ENCODE results near the gene BMP8A. TPM values are rescaled to one million over a fixed set of nuclear protein-coding genes. Genes with fewer than 3 reads are reported as not detected.

Gene BMP8A
- total and polyA plus RNA-seq, 9 donors = 0.14 to 1.1 (median 0.40) TPM

GRCh38 chr1:39569034-39569433, 77.6 kb downstream of the BMP8A start:
- no peak for DNase-seq
- Histone ChIP-seq H3K27ac (ENCODE audit: low read length) (no peak overlapping the region), H3K36me3 (ENCODE audit: control insufficient read depth, insufficient read depth, low read length) (peaks cover 87% of the 10 kb centered on the region), H3K9me3 (replicated peaks; ENCODE audit: control insufficient read depth, low read depth, low read length) (no peaks in the 10 kb centered on the region), H3K27me3 (ENCODE audit: control insufficient read depth, insufficient read depth, low read length) (no peaks in the 10 kb centered on the region), H3K4me1 (ENCODE audit: control insufficient read depth, insufficient read depth, low read length) (peaks cover 9% of the 10 kb centered on the region), H3K4me3 (ENCODE audit: low read length) (no peak overlapping the region)
- 100% methylated on average over 2 of the region's 4 CpGs for WGBS (ENCODE audit: insufficient coverage)

- 94% methylated on average over 11 of the region's 11 CpGs for WGBS (ENCODE audit: insufficient coverage)
- DNase-seq = no peak
- H3K4me3 ChIP-seq (ENCODE audit: low read length) = no peak overlapping the region
- no peaks in the 10 kb centered on the region for H3K27me3 ChIP-seq (ENCODE audit: control insufficient read depth, insufficient read depth, low read length)
- no peaks in the 10 kb centered on the region for H3K9me3 ChIP-seq (replicated peaks; ENCODE audit: control insufficient read depth, low read depth, low read length)
- peaks cover 87% of the 10 kb centered on the region for H3K36me3 ChIP-seq (ENCODE audit: control insufficient read depth, insufficient read depth, low read length)
- no peak overlapping the region for H3K27ac ChIP-seq (ENCODE audit: low read length)
- peaks cover 23% of the 10 kb centered on the region for H3K4me1 ChIP-seq (ENCODE audit: control insufficient read depth, insufficient read depth, low read length)
Observed at GRCh38 chr1:39570477-39571177, 79.2 kb downstream of the BMP8A start.

GRCh38 chr1:39571178-39571483, 79.7 kb downstream of the BMP8A start:
- Histone ChIP-seq H3K27ac (ENCODE audit: low read length) (no peak overlapping the region), H3K36me3 (ENCODE audit: control insufficient read depth, insufficient read depth, low read length) (peaks cover 83% of the 10 kb centered on the region), H3K27me3 (ENCODE audit: control insufficient read depth, insufficient read depth, low read length) (no peaks in the 10 kb centered on the region), H3K9me3 (replicated peaks; ENCODE audit: control insufficient read depth, low read depth, low read length) (no peaks in the 10 kb centered on the region), H3K4me3 (ENCODE audit: low read length) (no peak overlapping the region), H3K4me1 (ENCODE audit: control insufficient read depth, insufficient read depth, low read length) (peaks cover 23% of the 10 kb centered on the region)
- 93% methylated on average over 9 of the region's 9 CpGs for WGBS (ENCODE audit: insufficient coverage)
- DNase-seq = no peak

GRCh38 chr1:39572379-39573096, 81.1 kb downstream of the BMP8A start:
- Histone ChIP-seq H3K4me1 (ENCODE audit: control insufficient read depth, insufficient read depth, low read length) (peaks cover 23% of the 10 kb centered on the region), H3K4me3 (ENCODE audit: low read length) (no peak overlapping the region), H3K36me3 (ENCODE audit: control insufficient read depth, insufficient read depth, low read length) (peaks cover 69% of the 10 kb centered on the region), H3K27me3 (ENCODE audit: control insufficient read depth, insufficient read depth, low read length) (no peaks in the 10 kb centered on the region), H3K27ac (ENCODE audit: low read length) (no peak overlapping the region), H3K9me3 (replicated peaks; ENCODE audit: control insufficient read depth, low read depth, low read length) (no peaks in the 10 kb centered on the region)
- no CpG with 5 or more reads among the region's 5 CpGs for WGBS (ENCODE audit: insufficient coverage)
- DNase-seq = no peak

- WGBS (ENCODE audit: insufficient coverage) = 80% methylated on average over 1 of the region's 1 CpG
- Histone ChIP-seq H3K27me3 (ENCODE audit: control insufficient read depth, insufficient read depth, low read length) (no peaks in the 10 kb centered on the region), H3K4me1 (ENCODE audit: control insufficient read depth, insufficient read depth, low read length) (peaks cover 23% of the 10 kb centered on the region), H3K4me3 (ENCODE audit: low read length) (no peak overlapping the region), H3K9me3 (replicated peaks; ENCODE audit: control insufficient read depth, low read depth, low read length) (no peaks in the 10 kb centered on the region), H3K36me3 (ENCODE audit: control insufficient read depth, insufficient read depth, low read length) (peaks cover 65% of the 10 kb centered on the region), H3K27ac (ENCODE audit: low read length) (no peak overlapping the region)
- no peak for DNase-seq
Observed at GRCh38 chr1:39573097-39573465, 81.6 kb downstream of the BMP8A start.

- peaks cover 56% of the 10 kb centered on the region for H3K36me3 ChIP-seq (ENCODE audit: control insufficient read depth, insufficient read depth, low read length)
- no peaks in the 10 kb centered on the region for H3K9me3 ChIP-seq (replicated peaks; ENCODE audit: control insufficient read depth, low read depth, low read length)
- WGBS (ENCODE audit: insufficient coverage) = 14% methylated on average over 2 of the region's 12 CpGs
- H3K27ac ChIP-seq (ENCODE audit: low read length) = peak overlapping the region; percentile 76
- peaks cover 23% of the 10 kb centered on the region for H3K4me1 ChIP-seq (ENCODE audit: control insufficient read depth, insufficient read depth, low read length)
- DNase-seq = peak; percentile 56
- no peaks in the 10 kb centered on the region for H3K27me3 ChIP-seq (ENCODE audit: control insufficient read depth, insufficient read depth, low read length)
- peak overlapping the region; percentile 90 for H3K4me3 ChIP-seq (ENCODE audit: low read length)
Observed at GRCh38 chr1:39573736-39574624, 82.5 kb downstream of the BMP8A start.

- peak overlapping the region; percentile 90 for H3K4me3 ChIP-seq (ENCODE audit: low read length)
- H3K27ac ChIP-seq (ENCODE audit: low read length) = peak overlapping the region; percentile 76
- DNase-seq = peak; percentile 50
- no peaks in the 10 kb centered on the region for H3K9me3 ChIP-seq (replicated peaks; ENCODE audit: control insufficient read depth, low read depth, low read length)
- no peaks in the 10 kb centered on the region for H3K27me3 ChIP-seq (ENCODE audit: control insufficient read depth, insufficient read depth, low read length)
- H3K4me1 ChIP-seq (ENCODE audit: control insufficient read depth, insufficient read depth, low read length) = peaks cover 23% of the 10 kb centered on the region
- WGBS (ENCODE audit: insufficient coverage) = 19% methylated on average over 2 of the region's 5 CpGs
- peaks cover 49% of the 10 kb centered on the region for H3K36me3 ChIP-seq (ENCODE audit: control insufficient read depth, insufficient read depth, low read length)
Observed at GRCh38 chr1:39574646-39575045, 83.2 kb downstream of the BMP8A start.

Other genes starting within 250 kb of the BMP8A start
- 214 TPM for gene PABPC4, start 85.2 kb downstream of the BMP8A start, total RNA-seq
- gene PABPC4, start 85.2 kb downstream of the BMP8A start, polyA plus RNA-seq (ENCODE audit: insufficient read depth in 1 of 8, insufficient read length in 8 of 8, low replicate concordance in 1 of 8) = 100 to 1,000 TPM; 292 to 474 (median 402) TPM
- 19.5 TPM for gene HEYL, start 148.0 kb downstream of the BMP8A start, total RNA-seq
- 10 to 100 TPM; 50.0 to 73.0 (median 59.6) TPM for gene HEYL, start 148.0 kb downstream of the BMP8A start, polyA plus RNA-seq (ENCODE audit: insufficient read depth in 1 of 8, insufficient read length in 8 of 8, low replicate concordance in 1 of 8)
- gene NT5C1A, start 180.5 kb downstream of the BMP8A start, total RNA-seq = 9.3 TPM
- 1 to 10 TPM; 4.1 to 8.8 (median 6.0) TPM for gene NT5C1A, start 180.5 kb downstream of the BMP8A start, polyA plus RNA-seq (ENCODE audit: insufficient read depth in 1 of 8, insufficient read length in 8 of 8, low replicate concordance in 1 of 8)
- gene HPCAL4, start 199.8 kb downstream of the BMP8A start, total RNA-seq = 1.8 TPM
- 1 to 10 TPM in 6 of 8 donors, under 1 TPM in 2; 0.51 to 1.2 (median 1.1) TPM for gene HPCAL4, start 199.8 kb downstream of the BMP8A start, polyA plus RNA-seq (ENCODE audit: insufficient read depth in 1 of 8, insufficient read length in 8 of 8, low replicate concordance in 1 of 8)
- gene PPIE, start 247.2 kb downstream of the BMP8A start, total RNA-seq = 35.3 TPM
- 10 to 100 TPM; 38.6 to 48.6 (median 43.7) TPM for gene PPIE, start 247.2 kb downstream of the BMP8A start, polyA plus RNA-seq (ENCODE audit: insufficient read depth in 1 of 8, insufficient read length in 8 of 8, low replicate concordance in 1 of 8)